CD14-positive monocyte (primary cell): ENCODE data around the gene NARF. TPM values are rescaled to one million over a fixed set of nuclear protein-coding genes. Genes with fewer than 3 reads are reported as not detected.

Source experiments
- DNase-seq, 3 donors: peaks; one replicate each; pipeline ENCODE4 v3.0.0-alpha.2; 2011 to 2022
- H2AFZ ChIP-seq: 2 replicates; pipeline ENCODE4 v1.6.0; 2012; ENCODE audit warnings: mild to moderate bottlenecking, low read depth, low read length, inconsistent platforms; ENCODE audit not compliant: insufficient read depth, poor library complexity, severe bottlenecking
- H3K27ac ChIP-seq, 2 donors: 1 replicate in 1 of 2; 2 replicates in 1 of 2; pipeline ENCODE4 v1.5.1; 2012 to 2013; ENCODE audit warnings: low read length in 2 of 2, control low read depth in 1 of 2, inconsistent platforms in 1 of 2, low read depth in 1 of 2, mild to moderate bottlenecking in 1 of 2
- H3K27me3 ChIP-seq, 2 donors: one replicate each; pipeline versions ENCODE4 v1.6.0 to v1.6.1; 2011 to 2013; ENCODE audit warnings: low read length in 2 of 2; ENCODE audit not compliant: control insufficient read depth in 2 of 2, insufficient read depth in 2 of 2
- H3K36me3 ChIP-seq, 2 donors: replicated peaks in 1 of 2; 1 replicate in 1 of 2; 2 replicates in 1 of 2; pipeline versions ENCODE4 v1.5.1 to v1.6.1; 2012 to 2013; ENCODE audit warnings: low read length in 2 of 2, control low read depth in 1 of 2, inconsistent platforms in 1 of 2, mild to moderate bottlenecking in 1 of 2; ENCODE audit not compliant: insufficient read depth in 2 of 2, control insufficient read depth in 1 of 2
- H3K4me1 ChIP-seq, 2 donors: 1 replicate in 1 of 2; 2 replicates in 1 of 2; pipeline versions ENCODE4 v1.5.1 to v1.6.1; 2012 to 2013; ENCODE audit warnings: low read length in 2 of 2, control low read depth in 1 of 2, inconsistent platforms in 1 of 2, mild to moderate bottlenecking in 1 of 2, moderate library complexity in 1 of 2; ENCODE audit not compliant: insufficient read depth in 2 of 2, control insufficient read depth in 1 of 2
- H3K4me2 ChIP-seq: replicated peaks from 2 replicates; pipeline ENCODE3; 2012; ENCODE audit warnings: low read length, moderate library complexity, mild to moderate bottlenecking; ENCODE audit not compliant: poor library complexity, severe bottlenecking; ENCODE audit errors: extremely low read depth
- H3K4me3 ChIP-seq, 3 experiments: fragments of 200-600 bp in 1 of 3; sonication (generic) in 1 of 3; replicated peaks in 1 of 3; 1 replicate in 2 of 3; 2 replicates in 1 of 3; pipeline ENCODE4 v1.5.1; 2011 to 2013; ENCODE audit warnings: low read length in 3 of 3, mild to moderate bottlenecking in 3 of 3, control low read depth in 2 of 3, low read depth in 2 of 3, inconsistent platforms in 1 of 3, moderate library complexity in 1 of 3
- H3K79me2 ChIP-seq: 2 replicates; pipeline ENCODE4 v1.6.0; 2012; ENCODE audit warnings: mild to moderate bottlenecking, control low read depth, inconsistent platforms, low read length, moderate library complexity; ENCODE audit not compliant: insufficient read depth
- H3K9ac ChIP-seq: 2 replicates; pipeline ENCODE4 v1.6.0; 2017; ENCODE audit warnings: low read length, mild to moderate bottlenecking; ENCODE audit not compliant: insufficient read depth, poor library complexity, severe bottlenecking
- H3K9me3 ChIP-seq, 2 donors: replicated peaks in 1 of 2; 1 replicate in 1 of 2; 2 replicates in 1 of 2; pipeline versions ENCODE4 v1.5.1 to v1.6.1; 2012 to 2013; ENCODE audit warnings: low read length in 2 of 2, control low read depth in 1 of 2; ENCODE audit not compliant: control insufficient read depth in 1 of 2, insufficient read depth in 1 of 2
- H4K20me1 ChIP-seq: 2 replicates; pipeline ENCODE4 v1.6.0; 2012; ENCODE audit warnings: mild to moderate bottlenecking, low read length, control low read depth, moderate library complexity; ENCODE audit not compliant: insufficient read depth
- H3K27ac Mint-ChIP-seq, 7 donors: one replicate each; pipeline ENCODE4 v1.8.0; 2020; ENCODE audit warnings: mild to moderate bottlenecking in 7 of 7, mixed read lengths in 7 of 7, moderate library complexity in 6 of 7, inconsistent platforms in 2 of 7
- H3K27me3 Mint-ChIP-seq, 3 donors: one replicate each; pipeline ENCODE4 v1.8.0; 2021 to 2022; ENCODE audit warnings: low read depth in 3 of 3, mild to moderate bottlenecking in 3 of 3, mixed read lengths in 3 of 3, moderate library complexity in 3 of 3, inconsistent platforms in 1 of 3
- H3K36me3 Mint-ChIP-seq, 2 donors: one replicate each; pipeline ENCODE4 v1.8.0; 2020; ENCODE audit warnings: mixed read lengths in 2 of 2, inconsistent platforms in 1 of 2, mild to moderate bottlenecking in 1 of 2
- H3K4me1 Mint-ChIP-seq: one replicate; pipeline ENCODE4 v1.8.0; 2020; ENCODE audit warnings: mild to moderate bottlenecking, mixed read lengths
- H3K4me3 Mint-ChIP-seq, 2 donors: one replicate each; pipeline ENCODE4 v1.8.0; 2020; ENCODE audit warnings: mild to moderate bottlenecking in 2 of 2, mixed read lengths in 2 of 2, moderate library complexity in 1 of 2
- H3K9me3 Mint-ChIP-seq, 7 donors: one replicate each; pipeline ENCODE4 v1.8.0; 2020 to 2022; ENCODE audit warnings: mixed read lengths in 7 of 7, mild to moderate bottlenecking in 6 of 7, moderate library complexity in 6 of 7, inconsistent platforms in 2 of 7
- CTCF ChIP-seq: fragments of 200-600 bp; IDR thresholded peaks from one replicate; pipeline ENCODE4 v1.8.0; 2022; ENCODE audit warnings: antibody characterized with exemption, mild to moderate bottlenecking
- WGBS: methylation state at CpG from one replicate; pipeline ENCODE4 v1.1.5; 2013; ENCODE audit warnings: missing lambda C conversion rate; ENCODE audit not compliant: insufficient coverage; 5-methylcytosine and 5-hydroxymethylcytosine counted together
- intact Hi-C, 2 donors: fragments of 100-400 bp; cut with micrococcal nuclease; formaldehyde crosslinking; loops; one replicate each; pipeline versions ENCODE4 v1.15.0 to v1.15.1; 2023
- polyA plus RNA-seq, 3 donors: library from polyadenylated mRNA; depleted of rRNA in 1 of 3; unstranded in 2 of 3; stranded (reverse) in 1 of 3; fragments of 300-500 nt in 2 of 3; fragments of >200 nt in 1 of 3; fragmentation: Illumina TruSeq in 2 of 3; gene quantifications; 1 replicate in 2 of 3; 2 replicates in 1 of 3; pipeline ENCODE4 v1.2.3, GENCODE V29; 2012 to 2021

NARF gene
- polyA plus RNA-seq, 3 donors, result 91.2 to 101 (median 100) TPM

GRCh38 chr17:82435601-82436583 lies 22.6 kb upstream of the NARF start:
- H3K36me3 ChIP-seq, result peaks cover 5 to 15% of the 10 kb centered on the region in 2 donors
- Mint-ChIP-seq H3K9me3 (no peaks in the 10 kb centered on the region), H3K27ac (no peak overlapping the region), H3K4me1 (peaks cover 17% of the 10 kb centered on the region), H3K4me3 (no peak overlapping the region), H3K36me3 (peaks cover 11 to 21% of the 10 kb centered on the region in 2 donors), H3K27me3 (peaks cover 0 to 2% (median 0%) of the 10 kb centered on the region in 3 donors)
- peaks cover 17% of the 10 kb centered on the region for H4K20me1 ChIP-seq
- no peak overlapping the region for H3K27ac ChIP-seq
- H2AFZ ChIP-seq, result no peak overlapping the region
- TF ChIP-seq CTCF, result no peak
- H3K4me2 ChIP-seq, result no peak overlapping the region
- no peak overlapping the region for H3K9ac ChIP-seq
- WGBS, result 95% methylated on average over 40 of the region's 43 CpGs
- intact Hi-C loops, result no loop called here
- no peak for DNase-seq
- H3K27me3 ChIP-seq, result no peaks in the 10 kb centered on the region
- no peaks in the 10 kb centered on the region for H3K9me3 ChIP-seq
- no peak overlapping the region for H3K4me3 ChIP-seq
- peaks cover 18 to 24% of the 10 kb centered on the region in 2 donors for H3K4me1 ChIP-seq
- H3K79me2 ChIP-seq, result no peaks in the 10 kb centered on the region

GRCh38 chr17:82436601-82437324 lies 21.8 kb upstream of the NARF start:
- DNase-seq, result no peak
- Mint-ChIP-seq H3K27me3 (peaks cover 0 to 2% (median 0%) of the 10 kb centered on the region in 3 donors), H3K36me3 (peaks cover 10 to 22% of the 10 kb centered on the region in 2 donors), H3K9me3 (no peaks in the 10 kb centered on the region), H3K4me1 (peaks cover 24% of the 10 kb centered on the region), H3K27ac (no peak overlapping the region), H3K4me3 (no peak overlapping the region)
- H3K79me2 ChIP-seq, result peaks cover under 1% of the 10 kb centered on the region
- intact Hi-C loops, result no loop called here
- H3K4me1 ChIP-seq, result peaks cover 27 to 33% of the 10 kb centered on the region in 2 donors
- no peak for TF ChIP-seq CTCF
- no peak overlapping the region for H3K4me2 ChIP-seq
- H3K4me3 ChIP-seq, result no peak overlapping the region
- peaks cover 25% of the 10 kb centered on the region for H4K20me1 ChIP-seq
- no peaks in the 10 kb centered on the region for H3K27me3 ChIP-seq
- 95% methylated on average over 36 of the region's 36 CpGs for WGBS
- no peak overlapping the region for H2AFZ ChIP-seq
- no peak overlapping the region for H3K27ac ChIP-seq
- no peak overlapping the region for H3K9ac ChIP-seq
- H3K36me3 ChIP-seq, result peaks cover 8 to 16% of the 10 kb centered on the region in 2 donors
- no peaks in the 10 kb centered on the region for H3K9me3 ChIP-seq
